OCI-LY7 (cell line): ENCODE measurements around the gene MGMT. TPM values are rescaled to one million over a fixed set of nuclear protein-coding genes. Genes with fewer than 3 reads are reported as not detected.

Source experiments
- BruUV-seq: library from RNA; stranded (reverse); fragments of 400-500 nt; replicated peaks from 2 replicates; lab custom pipeline; 2021; lab: Mats Ljungman, UMichigan
- CTCF ChIA-PET: fragments of 300-600 bp; sonication (Branson Sonifier 250); formaldehyde crosslinking; loops from one replicate; lab custom pipeline; 2022; ENCODE audit warnings: antibody characterized with exemption; ENCODE audit not compliant: unreplicated experiment; lab: Charles Lee
- POLR2A ChIA-PET: fragments of 300-600 bp; sonication (Branson Sonifier 250); formaldehyde crosslinking; loops from one replicate; lab custom pipeline; 2022; ENCODE audit warnings: antibody characterized with exemption; lab: Charles Lee
- DNase-seq: peaks from one replicate; pipeline ENCODE4 v3.0.0-alpha.2; 2015; ENCODE audit warnings: low spot score
- H2AFZ ChIP-seq: fragments of 200-600 bp; sonication (generic), shearing (Covaris generic); 2 replicates; pipeline ENCODE4 v1.6.1; 2014; ENCODE audit warnings: mild to moderate bottlenecking, antibody characterized with exemption, low read length, moderate library complexity
- H3K27ac ChIP-seq: fragments of 200-600 bp; sonication (generic); 2 replicates; pipeline ENCODE4 v1.5.1; 2014; ENCODE audit warnings: mixed run types, low read depth, mild to moderate bottlenecking, moderate library complexity, low read length, inconsistent platforms; ENCODE audit not compliant: poor library complexity, severe bottlenecking
- H3K36me3 ChIP-seq: fragments of 200-600 bp; sonication (generic); 2 replicates; pipeline ENCODE4 v1.6.1; 2014; ENCODE audit warnings: mild to moderate bottlenecking, antibody characterized with exemption, low read length, moderate library complexity, mixed read lengths; ENCODE audit not compliant: insufficient read depth
- H3K4me1 ChIP-seq: fragments of 200-600 bp; sonication (generic); 2 replicates; pipeline ENCODE4 v1.5.1; 2014; ENCODE audit warnings: mild to moderate bottlenecking, low read length; ENCODE audit not compliant: insufficient read depth, poor library complexity, severe bottlenecking
- H3K4me2 ChIP-seq: fragments of 200-600 bp; sonication (generic); 2 replicates; pipeline ENCODE4 v1.6.1; 2014; ENCODE audit warnings: mild to moderate bottlenecking, low read length
- H3K4me3 ChIP-seq: fragments of 200-600 bp; sonication (generic); 2 replicates; pipeline ENCODE4 v1.5.1; 2014; ENCODE audit warnings: mild to moderate bottlenecking, low read depth, low read length; ENCODE audit not compliant: poor library complexity, severe bottlenecking
- H3K79me2 ChIP-seq: fragments of 200-600 bp; sonication (generic); 2 replicates; pipeline ENCODE4 v1.6.1; 2016; ENCODE audit warnings: low read depth, mild to moderate bottlenecking, low read length, moderate library complexity, mixed read lengths; ENCODE audit not compliant: insufficient read depth
- H3K9me2 ChIP-seq: fragments of 200-600 bp; sonication (generic); 2 replicates; pipeline ENCODE4 v1.6.1; 2016; ENCODE audit warnings: mild to moderate bottlenecking, low read length, mixed read lengths; ENCODE audit not compliant: insufficient read depth
- H3K9me3 ChIP-seq: fragments of 200-600 bp; sonication (generic); 2 replicates; pipeline ENCODE4 v1.6.1; 2014; ENCODE audit warnings: mild to moderate bottlenecking, mixed run types, low read length, mixed read lengths
- H4K20me1 ChIP-seq: fragments of 200-600 bp; sonication (generic); 2 replicates; pipeline ENCODE4 v1.6.1; 2014; ENCODE audit warnings: mild to moderate bottlenecking, antibody characterized with exemption, low read length, moderate library complexity, mixed read lengths; ENCODE audit not compliant: insufficient read depth
- EZH2phosphoT487 ChIP-seq: fragments of 200-600 bp; sonication (generic); IDR thresholded peaks from 2 replicates; pipeline ENCODE4 v1.6.1; 2018; ENCODE audit warnings: low read depth, borderline replicate concordance, mild to moderate bottlenecking, mixed run types, antibody characterized with exemption, low read length, moderate library complexity, mixed read lengths
- intact Hi-C: fragments of 100-400 bp; cut with micrococcal nuclease; formaldehyde crosslinking; loops from one replicate; pipeline ENCODE4 v1.10.0; 2022; ENCODE audit not compliant: unreplicated experiment
- total RNA-seq, 2 experiments: library from RNA; depleted of rRNA in 1 of 2; stranded (reverse); fragments of >200 nt in 1 of 2; shearing (Covaris generic) in 1 of 2; gene quantifications; 2 replicates each; pipeline ENCODE4 v1.2.3, GENCODE V29; 2014 to 2022
- TF ChIP-seq, protein P1 (sequence below): fragments of 200-600 bp; sonication (generic); conservative IDR thresholded peaks from 2 replicates; pipeline ENCODE4 v1.5.1; 2014; ENCODE audit warnings: mild to moderate bottlenecking, antibody characterized with exemption, low read length, moderate library complexity, mixed read lengths

MGMT gene
- total RNA-seq, 2 experiments from 2014 or later, result 19.7 to 25.0 TPM

DNA sequence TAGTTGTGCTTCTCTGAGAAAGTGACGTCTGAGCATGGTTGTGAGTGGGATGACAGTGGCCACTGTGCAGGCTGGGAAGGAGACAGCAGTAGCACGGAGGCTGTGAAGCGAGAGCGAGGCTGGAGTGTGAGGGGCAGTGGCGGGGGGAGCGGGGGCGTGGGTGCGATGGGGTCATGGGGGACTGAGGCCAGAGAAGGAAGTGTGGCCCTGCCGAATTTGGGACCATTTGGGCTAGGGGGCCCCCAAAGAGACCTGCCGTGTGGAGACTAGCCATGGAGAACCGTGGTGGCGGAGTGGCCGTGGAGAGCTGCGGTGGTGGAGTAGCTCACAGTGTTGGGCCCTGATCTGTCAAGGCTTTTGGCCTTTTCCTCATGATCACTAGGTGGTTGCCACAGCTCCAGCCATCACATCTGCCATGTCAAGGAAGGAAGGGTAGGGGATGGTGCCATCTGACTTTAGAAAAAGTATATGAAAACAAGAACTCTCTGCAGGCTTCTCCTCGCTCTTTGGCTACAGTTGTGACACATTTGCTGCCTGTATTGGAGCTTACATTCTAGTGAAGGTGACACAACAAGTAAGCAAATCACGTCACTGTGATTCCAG is 61.4 kb downstream of the MGMT start:
- ChIA-PET CTCF (no interaction called here), POLR2A (no interaction called here)
- no peak overlapping the region for H2AFZ ChIP-seq
- no peak overlapping the region for H3K27ac ChIP-seq
- no peaks in the 10 kb centered on the region for H3K9me2 ChIP-seq
- DNase-seq, result no peak
- no peaks in the 10 kb centered on the region for H3K4me1 ChIP-seq
- intact Hi-C loops, result no loop called here
- H3K36me3 ChIP-seq, result no peaks in the 10 kb centered on the region
- no peak for TF ChIP-seq EZH2phosphoT487
- TF ChIP-seq, protein P1, sequence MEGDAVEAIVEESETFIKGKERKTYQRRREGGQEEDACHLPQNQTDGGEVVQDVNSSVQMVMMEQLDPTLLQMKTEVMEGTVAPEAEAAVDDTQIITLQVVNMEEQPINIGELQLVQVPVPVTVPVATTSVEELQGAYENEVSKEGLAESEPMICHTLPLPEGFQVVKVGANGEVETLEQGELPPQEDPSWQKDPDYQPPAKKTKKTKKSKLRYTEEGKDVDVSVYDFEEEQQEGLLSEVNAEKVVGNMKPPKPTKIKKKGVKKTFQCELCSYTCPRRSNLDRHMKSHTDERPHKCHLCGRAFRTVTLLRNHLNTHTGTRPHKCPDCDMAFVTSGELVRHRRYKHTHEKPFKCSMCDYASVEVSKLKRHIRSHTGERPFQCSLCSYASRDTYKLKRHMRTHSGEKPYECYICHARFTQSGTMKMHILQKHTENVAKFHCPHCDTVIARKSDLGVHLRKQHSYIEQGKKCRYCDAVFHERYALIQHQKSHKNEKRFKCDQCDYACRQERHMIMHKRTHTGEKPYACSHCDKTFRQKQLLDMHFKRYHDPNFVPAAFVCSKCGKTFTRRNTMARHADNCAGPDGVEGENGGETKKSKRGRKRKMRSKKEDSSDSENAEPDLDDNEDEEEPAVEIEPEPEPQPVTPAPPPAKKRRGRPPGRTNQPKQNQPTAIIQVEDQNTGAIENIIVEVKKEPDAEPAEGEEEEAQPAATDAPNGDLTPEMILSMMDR, result no peak
- H3K79me2 ChIP-seq, result no peaks in the 10 kb centered on the region
- H3K4me3 ChIP-seq, result no peak overlapping the region
- BruUV-seq, result no TSS peak
- no peak overlapping the region for H3K4me2 ChIP-seq
- H3K9me3 ChIP-seq, result no peaks in the 10 kb centered on the region
- H4K20me1 ChIP-seq, result no peaks in the 10 kb centered on the region

DNA sequence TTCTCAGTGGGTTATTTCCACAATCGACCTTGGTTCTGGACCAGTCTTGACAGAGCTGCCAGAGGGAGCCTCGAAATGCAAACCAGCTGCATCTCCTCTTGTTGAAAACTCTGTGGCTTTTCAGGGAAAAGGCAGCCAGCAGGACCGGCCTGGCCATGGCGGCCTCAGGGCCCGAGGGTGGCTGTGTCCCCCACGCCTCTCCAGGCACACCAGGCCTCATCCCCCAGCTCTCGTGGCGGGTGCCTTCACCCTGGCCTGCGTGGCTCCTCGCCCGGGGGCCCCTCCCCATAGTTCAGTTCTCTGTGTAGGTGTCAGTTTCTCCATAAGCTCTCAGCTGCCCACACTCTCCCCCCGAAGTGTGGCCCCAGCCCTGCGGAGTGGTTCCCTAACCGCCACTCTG is 63.5 kb downstream of the MGMT start:
- H3K4me2 ChIP-seq, result no peak overlapping the region
- H2AFZ ChIP-seq, result no peak overlapping the region
- H3K27ac ChIP-seq, result no peak overlapping the region
- TF ChIP-seq, protein P1, result no peak
- no peak for TF ChIP-seq EZH2phosphoT487
- ChIA-PET POLR2A (no interaction called here), CTCF (no interaction called here)
- H3K4me1 ChIP-seq, result no peaks in the 10 kb centered on the region
- no peaks in the 10 kb centered on the region for H3K9me2 ChIP-seq
- H3K79me2 ChIP-seq, result no peaks in the 10 kb centered on the region
- no peaks in the 10 kb centered on the region for H4K20me1 ChIP-seq
- intact Hi-C loops, result no loop called here
- DNase-seq, result no peak
- H3K36me3 ChIP-seq, result no peaks in the 10 kb centered on the region
- BruUV-seq, result no TSS peak
- H3K4me3 ChIP-seq, result no peak overlapping the region
- H3K9me3 ChIP-seq, result no peaks in the 10 kb centered on the region

DNA sequence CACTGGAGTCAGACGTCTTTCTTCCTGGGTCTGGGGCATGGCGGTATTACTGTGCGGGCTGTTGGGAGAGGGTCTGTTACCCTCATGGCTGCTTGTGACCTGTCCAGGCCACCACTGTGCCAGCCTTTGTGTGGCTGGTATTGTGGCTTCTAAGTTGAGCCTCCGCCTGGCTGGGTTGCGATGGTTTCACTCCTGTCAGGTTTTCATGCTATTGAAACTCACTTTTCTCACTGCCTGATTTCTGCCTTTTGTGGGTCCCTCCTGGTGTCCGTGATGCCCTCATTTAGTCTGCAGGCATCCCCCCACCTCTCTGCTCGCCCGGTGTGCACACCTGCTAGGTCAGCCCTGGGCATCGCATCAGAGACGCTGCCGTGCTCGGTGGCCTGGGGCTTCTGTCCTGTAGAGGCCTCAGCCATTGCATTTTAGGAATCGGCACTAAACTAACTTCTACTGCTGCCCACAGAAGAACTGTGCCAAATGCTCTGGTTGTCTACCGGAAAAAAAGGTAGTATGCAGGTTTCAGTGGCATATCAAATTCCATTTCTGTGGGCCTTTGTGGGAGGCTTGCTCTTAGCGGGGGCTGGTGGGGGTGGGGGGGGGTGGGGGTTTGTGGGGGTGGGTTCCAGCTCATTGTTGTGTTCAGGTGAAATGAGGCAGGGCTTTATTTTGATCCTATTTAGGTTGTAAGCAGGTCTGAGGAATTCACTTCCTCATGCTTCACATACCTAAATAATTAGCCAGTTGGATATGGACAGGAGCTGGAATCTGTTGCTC is 64.3 kb downstream of the MGMT start:
- POLR2A ChIA-PET, result no interaction called here
- TF ChIP-seq EZH2phosphoT487, result no peak
- TF ChIP-seq, protein P1, result no peak
- no peak for DNase-seq
- Histone ChIP-seq H3K9me2 (no peaks in the 10 kb centered on the region), H3K36me3 (no peaks in the 10 kb centered on the region), H3K79me2 (no peaks in the 10 kb centered on the region), H3K9me3 (no peaks in the 10 kb centered on the region), H3K4me2 (no peak overlapping the region), H4K20me1 (no peaks in the 10 kb centered on the region), H3K27ac (no peak overlapping the region), H3K4me1 (no peaks in the 10 kb centered on the region), H2AFZ (no peak overlapping the region), H3K4me3 (no peak overlapping the region)
- intact Hi-C loops, result no loop called here
- no TSS peak for BruUV-seq
- CTCF ChIA-PET, result no interaction called here
